GM23248 (cell line): ENCODE results near the gene SLC24A4.

Experiments used
- EZH2 ChIP-seq: fragments of 200-600 bp; sonication (generic); IDR thresholded peaks from 2 replicates; pipeline ENCODE4 v1.6.1; 2018; ENCODE audit warnings: antibody characterized with exemption, mild to moderate bottlenecking; ENCODE audit not compliant: insufficient read depth, poor library complexity, severe bottlenecking
- EZH2phosphoT487 ChIP-seq: fragments of 200-600 bp; sonication (generic); IDR thresholded peaks from 2 replicates; pipeline ENCODE4 v1.6.1; 2018; ENCODE audit warnings: antibody characterized with exemption, moderate library complexity, mild to moderate bottlenecking, low read depth; ENCODE audit not compliant: insufficient read depth

GRCh38 chr14:92414690-92415445 lies 91.9 kb downstream of the SLC24A4 start:
- TF ChIP-seq EZH2 = no peak
- TF ChIP-seq EZH2phosphoT487 = no peak
